Kidney epithelial cell (primary cell): ENCODE data around the gene ZNF831. TPM values are rescaled to one million over a fixed set of nuclear protein-coding genes. Genes with fewer than 3 reads are reported as not detected.

ENCODE experiments used
- DNase-seq: peaks from one replicate; pipeline ENCODE4 v3.0.0-alpha.2; 2010; ENCODE audit warnings: low read depth
- H3K27me3 ChIP-seq: 2 replicates; pipeline ENCODE4 v1.6.0; 2011; ENCODE audit warnings: low read length; ENCODE audit not compliant: control insufficient read depth, insufficient read depth
- H3K36me3 ChIP-seq: 2 replicates; pipeline ENCODE4 v1.5.1; 2011; ENCODE audit warnings: low read length; ENCODE audit not compliant: control insufficient read depth, insufficient read depth
- H3K4me3 ChIP-seq: 2 replicates; pipeline ENCODE4 v1.5.1; 2011; ENCODE audit warnings: low read depth, mild to moderate bottlenecking, control low read depth, low read length
- CTCF ChIP-seq: IDR thresholded peaks from 2 replicates; pipeline ENCODE4 v1.5.1; 2011; ENCODE audit warnings: mild to moderate bottlenecking, moderate library complexity, low read length, control low read depth, inconsistent platforms; ENCODE audit not compliant: insufficient read depth, poor library complexity, severe bottlenecking
- total RNA-seq: library from RNA; depleted of rRNA; stranded (reverse); fragments of >200 nt; gene quantifications from 2 replicates; pipeline ENCODE4 v1.2.3, GENCODE V29; 2015

ZNF831 gene
- total RNA-seq, 1 donor from 2014 or later, result not detected

- TF ChIP-seq CTCF, result no peak
- Histone ChIP-seq H3K4me3 (no peak overlapping the region), H3K27me3 (peaks cover 4% of the 10 kb centered on the region)
Observed at GRCh38 chr20:59154317-59155013, 9.2 kb upstream of the ZNF831 start.

GRCh38 chr20:59157064-59157463 lies 6.6 kb upstream of the ZNF831 start:
- TF ChIP-seq CTCF, result no peak
- Histone ChIP-seq H3K36me3 (no peaks in the 10 kb centered on the region), H3K27me3 (no peaks in the 10 kb centered on the region), H3K4me3 (no peak overlapping the region)
- no peak for DNase-seq

More at GRCh38 chr20:59154317-59155013, 9.2 kb upstream of the ZNF831 start:
- DNase-seq, result no peak
- H3K36me3 ChIP-seq, result no peaks in the 10 kb centered on the region

GRCh38 chr20:59157531-59157930 lies 6.1 kb upstream of the ZNF831 start:
- TF ChIP-seq CTCF, result no peak
- Histone ChIP-seq H3K36me3 (no peaks in the 10 kb centered on the region), H3K27me3 (no peaks in the 10 kb centered on the region), H3K4me3 (no peak overlapping the region)
- DNase-seq, result no peak

- no peak for TF ChIP-seq CTCF
- H3K4me3 ChIP-seq, result no peak overlapping the region
- no peak for DNase-seq
- no peaks in the 10 kb centered on the region for H3K27me3 ChIP-seq
- H3K36me3 ChIP-seq, result no peaks in the 10 kb centered on the region
Observed at GRCh38 chr20:59157961-59158541, 5.6 kb upstream of the ZNF831 start.

GRCh38 chr20:59158673-59159072 lies 4.9 kb upstream of the ZNF831 start:
- Histone ChIP-seq H3K4me3 (no peak overlapping the region), H3K27me3 (no peaks in the 10 kb centered on the region), H3K36me3 (no peaks in the 10 kb centered on the region)
- DNase-seq, result no peak
- no peak for TF ChIP-seq CTCF

GRCh38 chr20:59159091-59159490 lies 4.5 kb upstream of the ZNF831 start:
- Histone ChIP-seq H3K27me3 (no peaks in the 10 kb centered on the region), H3K4me3 (no peak overlapping the region), H3K36me3 (no peaks in the 10 kb centered on the region)
- no peak for TF ChIP-seq CTCF
- no peak for DNase-seq
